ENCODE results near the gene FRAS1. TPM values are rescaled to one million over a fixed set of nuclear protein-coding genes. Genes with fewer than 3 reads are reported as not detected.

Gene FRAS1
- total and polyA plus RNA-seq, 9 of the 15 experiments (the other 6 are each of a cell fraction or from before 2014, with no cell fraction given), result under 0.01 to 0.11 (median 0.04) TPM; not detected in 2

- TF ChIP-seq TFAP4 (CRISPR knock-in tag; IDR thresholded peaks at IDR 0.05; ENCODE audit: borderline replicate concordance) (peak; percentile 44; the same call in 1 of the 2 replicates), ZNF511 (CRISPR knock-in tag; IDR thresholded peaks at IDR 0.05) (0 out of 2 replicates have a peak, but pooled peaks have one; percentile 21), GATAD2A (IDR thresholded peaks at IDR 0.05) (no peak), KDM5B (IDR thresholded peaks at IDR 0.05; ENCODE audit: insufficient replicate concordance, low read depth, low read length) (peak; percentile 43), CBX5 (IDR thresholded peaks at IDR 0.05; ENCODE audit: borderline replicate concordance, low read depth) (no peak), ZNF592 (IDR thresholded peaks at IDR 0.05) (no peak), BDP1 (IDR thresholded peaks at IDR 0.05; ENCODE audit: insufficient read depth, insufficient read length) (no peak), FOSL1 (tag; conservative IDR thresholded peaks at IDR 0.05) (no peak), ZNF280A (IDR thresholded peaks at IDR 0.05; ENCODE audit: low read depth, partially characterized antibody) (no peak)
Measured at GRCh38 chr4:78551420-78552351, 494.6 kb downstream of the FRAS1 start, which contains the start of gene ANXA3 (continued).
